NB4 (cell line): ENCODE data around the gene SYNGR3.

Experiments
- DNase-seq: peaks from one replicate; pipeline ENCODE4 v3.0.0; 2010; ENCODE audit warnings: low read depth
- H3K4me3 ChIP-seq: one replicate; pipeline ENCODE4 v1.5.1; 2011; ENCODE audit warnings: mild to moderate bottlenecking, low read depth, low read length, moderate library complexity
- MYC ChIP-seq: IDR thresholded peaks from 2 replicates; pipeline ENCODE4 v1.6.1; 2011; ENCODE audit warnings: low read depth, low read length
- POLR2A ChIP-seq: IDR thresholded peaks from 2 replicates; pipeline ENCODE4 v1.6.1; 2011; ENCODE audit warnings: mild to moderate bottlenecking; ENCODE audit not compliant: insufficient read length; ENCODE audit errors: extremely low read depth
- TF ChIP-seq, protein P1 (sequence below): IDR thresholded peaks from one replicate; pipeline ENCODE4 v1.5.1; 2012; ENCODE audit warnings: low read depth, low read length
- TF ChIP-seq, protein P2 (sequence below): IDR thresholded peaks from 2 replicates; pipeline ENCODE4 v1.6.1; 2011; ENCODE audit warnings: low read depth, low read length

The SYNGR3 gene

DNA sequence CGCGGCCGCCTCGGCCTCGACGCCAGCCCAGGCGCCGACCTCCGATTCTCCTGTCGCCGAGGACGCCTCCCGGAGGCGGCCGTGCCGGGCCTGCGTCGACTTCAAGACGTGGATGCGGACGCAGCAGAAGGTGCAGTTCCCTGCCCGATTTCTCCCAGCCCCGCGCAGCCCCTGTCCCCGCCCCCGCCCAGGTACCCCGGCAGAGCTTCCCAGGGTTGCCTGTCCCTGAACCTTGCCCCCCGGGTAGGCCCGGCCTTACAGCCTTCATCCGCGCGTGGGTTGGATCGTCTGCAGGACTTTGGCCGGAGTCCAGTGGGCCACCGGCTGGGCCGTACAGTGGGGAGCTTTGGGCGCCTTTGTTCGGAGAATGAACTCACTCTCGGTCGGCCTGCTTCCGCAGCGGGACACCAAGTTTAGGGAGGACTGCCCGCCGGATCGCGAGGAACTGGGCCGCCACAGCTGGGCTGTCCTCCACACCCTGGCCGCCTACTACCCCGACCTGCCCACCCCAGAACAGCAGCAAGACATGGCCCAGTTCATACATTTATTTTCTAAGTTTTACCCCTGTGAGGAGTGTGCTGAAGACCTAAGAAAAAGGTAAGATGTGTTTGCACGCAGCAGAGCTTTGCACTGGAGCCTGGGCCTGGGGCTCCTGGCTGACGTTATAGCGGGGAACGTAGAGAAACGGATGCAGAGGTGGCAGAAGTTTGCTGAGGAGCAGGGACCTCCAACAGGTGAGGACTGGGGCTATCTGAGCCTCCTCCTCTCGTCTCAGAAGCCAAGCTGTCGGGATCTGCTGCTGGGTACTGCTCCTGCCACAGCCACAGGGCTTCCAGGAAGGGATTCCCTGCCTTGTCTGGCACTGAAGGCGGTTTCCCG, 5.2 kb upstream of the SYNGR3 start:
- H3K4me3 ChIP-seq: peak overlapping the region; percentile 68
- TF ChIP-seq POLR2A (no peak), MYC (no peak)
- TF ChIP-seq, protein P1, sequence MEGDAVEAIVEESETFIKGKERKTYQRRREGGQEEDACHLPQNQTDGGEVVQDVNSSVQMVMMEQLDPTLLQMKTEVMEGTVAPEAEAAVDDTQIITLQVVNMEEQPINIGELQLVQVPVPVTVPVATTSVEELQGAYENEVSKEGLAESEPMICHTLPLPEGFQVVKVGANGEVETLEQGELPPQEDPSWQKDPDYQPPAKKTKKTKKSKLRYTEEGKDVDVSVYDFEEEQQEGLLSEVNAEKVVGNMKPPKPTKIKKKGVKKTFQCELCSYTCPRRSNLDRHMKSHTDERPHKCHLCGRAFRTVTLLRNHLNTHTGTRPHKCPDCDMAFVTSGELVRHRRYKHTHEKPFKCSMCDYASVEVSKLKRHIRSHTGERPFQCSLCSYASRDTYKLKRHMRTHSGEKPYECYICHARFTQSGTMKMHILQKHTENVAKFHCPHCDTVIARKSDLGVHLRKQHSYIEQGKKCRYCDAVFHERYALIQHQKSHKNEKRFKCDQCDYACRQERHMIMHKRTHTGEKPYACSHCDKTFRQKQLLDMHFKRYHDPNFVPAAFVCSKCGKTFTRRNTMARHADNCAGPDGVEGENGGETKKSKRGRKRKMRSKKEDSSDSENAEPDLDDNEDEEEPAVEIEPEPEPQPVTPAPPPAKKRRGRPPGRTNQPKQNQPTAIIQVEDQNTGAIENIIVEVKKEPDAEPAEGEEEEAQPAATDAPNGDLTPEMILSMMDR: no peak
- TF ChIP-seq, protein P2, sequence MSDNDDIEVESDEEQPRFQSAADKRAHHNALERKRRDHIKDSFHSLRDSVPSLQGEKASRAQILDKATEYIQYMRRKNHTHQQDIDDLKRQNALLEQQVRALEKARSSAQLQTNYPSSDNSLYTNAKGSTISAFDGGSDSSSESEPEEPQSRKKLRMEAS: no peak
- DNase-seq: no peak

DNA sequence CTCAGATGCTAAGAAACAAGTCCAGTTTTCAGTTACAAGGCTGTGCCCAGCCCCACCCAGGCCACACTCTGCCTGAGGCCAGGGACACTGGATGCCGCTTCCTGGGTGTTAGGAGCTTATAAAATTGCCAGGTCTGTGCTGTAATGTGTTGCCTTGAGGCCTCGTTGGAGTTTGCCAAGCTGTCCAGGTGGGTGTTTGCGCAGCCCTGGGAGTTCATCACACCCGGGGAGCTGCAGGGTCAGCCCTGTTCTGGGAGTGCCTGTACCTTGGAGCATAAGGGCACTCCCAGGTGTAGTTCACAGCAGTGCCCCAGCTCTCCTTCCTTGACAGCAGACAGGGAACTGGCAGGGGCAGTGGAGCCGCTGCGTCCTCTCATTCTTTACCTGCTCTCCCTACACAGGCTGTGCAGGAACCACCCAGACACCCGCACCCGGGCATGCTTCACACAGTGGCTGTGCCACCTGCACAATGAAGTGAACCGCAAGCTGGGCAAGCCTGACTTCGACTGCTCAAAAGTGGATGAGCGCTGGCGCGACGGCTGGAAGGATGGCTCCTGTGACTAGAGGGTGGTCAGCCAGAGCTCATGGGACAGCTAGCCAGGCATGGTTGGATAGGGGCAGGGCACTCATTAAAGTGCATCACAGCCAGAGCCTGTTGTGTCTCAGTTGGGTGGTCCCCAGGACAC, 4.2 kb upstream of the SYNGR3 start:
- no peak for DNase-seq
- H3K4me3 ChIP-seq: peak overlapping the region; percentile 68
- TF ChIP-seq, protein P2: no peak
- TF ChIP-seq POLR2A (no peak), MYC (no peak)
- TF ChIP-seq, protein P1: no peak

DNA sequence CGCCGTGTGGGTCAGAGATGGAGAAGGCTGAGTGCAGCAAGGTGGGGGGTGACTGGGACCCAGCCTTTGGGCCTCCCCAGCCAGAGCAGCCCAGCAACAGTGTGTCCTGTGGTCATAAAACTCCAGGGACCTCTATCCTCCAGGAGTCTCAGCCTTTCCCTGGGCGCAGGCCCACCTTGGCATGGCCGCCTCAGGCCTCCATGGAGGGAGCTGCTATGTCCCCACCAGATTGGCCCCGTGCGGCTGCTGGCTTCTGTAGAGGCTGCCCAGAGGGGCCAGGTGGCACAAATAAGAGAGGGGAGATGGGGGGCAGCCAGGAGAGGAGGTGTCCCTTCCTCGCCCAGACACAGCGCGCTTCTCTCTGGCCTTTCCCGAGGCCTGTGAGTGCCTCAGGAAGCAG, 2.6 kb upstream of the SYNGR3 start:
- no peak overlapping the region for H3K4me3 ChIP-seq
- no peak for DNase-seq
- TF ChIP-seq MYC (no peak), POLR2A (no peak)
- TF ChIP-seq, protein P1: no peak
- TF ChIP-seq, protein P2: no peak

DNA sequence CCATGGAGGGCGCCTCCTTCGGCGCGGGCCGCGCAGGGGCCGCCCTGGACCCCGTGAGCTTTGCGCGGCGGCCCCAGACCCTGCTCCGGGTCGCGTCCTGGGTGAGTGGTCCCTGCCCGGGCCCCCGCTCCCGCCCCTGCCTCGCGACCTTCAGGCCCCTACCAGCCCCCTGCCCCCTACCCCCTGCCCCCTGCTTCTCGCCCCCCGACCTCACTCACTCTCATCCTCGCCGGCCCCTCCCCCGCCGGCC, 256 bp downstream of the SYNGR3 start:
- TF ChIP-seq, protein P2: no peak
- TF ChIP-seq, protein P1: no peak
- TF ChIP-seq MYC: no peak
- no peak for TF ChIP-seq POLR2A
- H3K4me3 ChIP-seq: no peak overlapping the region
- no peak for DNase-seq

DNA sequence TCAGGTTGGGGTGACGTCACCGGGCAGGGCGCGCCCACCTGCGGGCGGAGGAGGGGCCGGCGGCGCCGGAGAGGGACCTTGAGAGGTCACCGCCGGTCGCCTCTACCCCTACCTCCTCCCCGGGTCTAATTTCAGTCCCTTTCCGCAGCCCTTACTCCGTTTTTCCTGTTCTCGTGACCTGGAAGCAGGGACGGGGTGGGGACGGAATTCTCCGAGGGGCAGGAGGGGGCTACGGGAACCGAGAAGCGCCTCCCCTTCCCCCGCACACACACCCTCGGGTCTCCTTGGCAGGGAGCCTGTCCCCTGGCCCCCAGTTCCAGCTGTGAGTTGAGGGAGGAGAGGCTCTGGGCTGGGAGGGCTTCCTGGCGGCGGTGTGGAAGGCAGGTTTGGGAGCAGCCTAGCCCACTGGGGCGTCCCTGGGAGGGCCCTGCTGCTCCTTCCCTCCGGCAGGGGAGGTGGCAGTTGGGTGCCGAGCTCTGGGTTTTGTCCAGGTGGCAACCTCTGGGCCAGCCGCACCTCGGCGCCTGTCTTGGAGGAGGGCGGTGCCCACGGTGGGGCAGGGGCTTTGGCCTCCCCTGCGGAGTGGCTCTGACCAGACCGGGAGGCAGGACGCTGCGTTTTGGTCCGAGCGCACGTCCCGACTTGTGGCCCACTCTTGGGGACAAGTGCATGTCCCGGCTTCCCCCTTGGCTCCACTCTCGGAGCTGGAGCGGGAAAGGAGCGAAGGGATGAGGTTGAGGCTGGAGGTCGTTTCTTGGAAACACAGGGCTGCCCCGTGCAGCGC, 773 bp downstream of the SYNGR3 start:
- TF ChIP-seq MYC (no peak), POLR2A (no peak)
- TF ChIP-seq, protein P2: no peak
- TF ChIP-seq, protein P1: no peak
- DNase-seq: no peak
- no peak overlapping the region for H3K4me3 ChIP-seq
